A673 (cell line): Measurements from ENCODE around the gene ACSF3. TPM values are rescaled to one million over a fixed set of nuclear protein-coding genes. Genes with fewer than 3 reads are reported as not detected.

ENCODE experiments used
- BruUV-seq: library from RNA; stranded (reverse); fragments of 400-500 nt; replicated peaks from 2 replicates; lab custom pipeline; 2021; lab: Mats Ljungman, UMichigan
- CTCF ChIA-PET: fragments of 300-600 bp; sonication (Branson Sonifier 250); formaldehyde crosslinking; loops from one replicate; lab custom pipeline; 2022; ENCODE audit warnings: antibody characterized with exemption; lab: Charles Lee
- POLR2A ChIA-PET: fragments of 300-600 bp; sonication (Branson Sonifier 250); formaldehyde crosslinking; loops from one replicate; lab custom pipeline; 2022; ENCODE audit warnings: antibody characterized with exemption; ENCODE audit not compliant: low non-redundant PET; lab: Charles Lee
- DNase-seq: peaks from one replicate; pipeline ENCODE4 v3.0.0-alpha.2; 2015; ENCODE audit warnings: low spot score
- H3K27ac ChIP-seq: fragments of 200-600 bp; sonication (generic); 2 replicates; pipeline ENCODE4 v1.5.1; 2016; ENCODE audit warnings: mixed run types, low read depth, mild to moderate bottlenecking, mixed read lengths, antibody characterized with exemption, low read length; ENCODE audit not compliant: poor library complexity, severe bottlenecking
- H3K27me3 ChIP-seq: fragments of 200-600 bp; sonication (generic); replicated peaks from 2 replicates; pipeline ENCODE4 v1.6.1; 2017; ENCODE audit warnings: mixed run types, low read depth, mild to moderate bottlenecking, mixed read lengths, antibody characterized with exemption, low read length; ENCODE audit not compliant: insufficient read depth, poor library complexity
- H3K36me3 ChIP-seq: fragments of 200-600 bp; sonication (generic); 2 replicates; pipeline ENCODE4 v1.6.1; 2016; ENCODE audit warnings: mixed run types, mild to moderate bottlenecking, mixed read lengths, antibody characterized with exemption, low read length; ENCODE audit not compliant: insufficient read depth, poor library complexity, severe bottlenecking
- H3K4me1 ChIP-seq: fragments of 200-600 bp; sonication (generic); 2 replicates; pipeline ENCODE4 v1.6.1; 2017; ENCODE audit warnings: mixed run types, mild to moderate bottlenecking, mixed read lengths, antibody characterized with exemption, low read length; ENCODE audit not compliant: insufficient read depth, poor library complexity, severe bottlenecking
- H3K4me3 ChIP-seq: fragments of 200-600 bp; sonication (generic); 2 replicates; pipeline ENCODE4 v1.5.1; 2016; ENCODE audit warnings: low read depth, mixed run types, mild to moderate bottlenecking, mixed read lengths, low read length; ENCODE audit not compliant: poor library complexity, severe bottlenecking
- H3K9me3 ChIP-seq: fragments of 200-600 bp; sonication (generic); 2 replicates; pipeline ENCODE4 v1.6.1; 2016; ENCODE audit warnings: mixed run types, low read depth, mild to moderate bottlenecking, mixed read lengths, antibody characterized with exemption, low read length; ENCODE audit not compliant: poor library complexity, severe bottlenecking
- CTCF ChIP-seq: fragments of 300-800, 200-600 bp; sonication (generic); conservative IDR thresholded peaks from 2 replicates; pipeline ENCODE4 v1.5.1; 2017; ENCODE audit warnings: low read depth, mild to moderate bottlenecking, antibody characterized with exemption, low read length, moderate library complexity, mixed read lengths
- EZH2 ChIP-seq: fragments of 200-600 bp; sonication (generic); IDR thresholded peaks from 2 replicates; pipeline ENCODE4 v1.6.1; 2017; ENCODE audit warnings: borderline replicate concordance, low read depth, mild to moderate bottlenecking, mixed read lengths, antibody characterized with exemption, low read length; ENCODE audit not compliant: poor library complexity, severe bottlenecking
- intact Hi-C: fragments of 100-400 bp; cut with micrococcal nuclease; formaldehyde crosslinking; loops from one replicate; pipeline ENCODE4 v1.10.0; 2022; ENCODE audit not compliant: unreplicated experiment
- total RNA-seq: library from RNA; stranded (reverse); gene quantifications from 2 replicates; pipeline ENCODE4 v1.2.3, GENCODE V29; 2021

The ACSF3 gene
- total RNA-seq, 1 experiment from 2014 or later: 27.7 TPM

- H3K27me3 ChIP-seq: no peaks in the 10 kb centered on the region
- no peaks in the 10 kb centered on the region for H3K9me3 ChIP-seq
- TF ChIP-seq EZH2 (no peak), CTCF (no peak)
- peaks cover 4% of the 10 kb centered on the region for H3K4me1 ChIP-seq
- ChIA-PET CTCF (no interaction called here), POLR2A (no interaction called here)
- no peaks in the 10 kb centered on the region for H3K36me3 ChIP-seq
- no peak overlapping the region for H3K4me3 ChIP-seq
- intact Hi-C loops: loop anchor here (5.0 kb wide), 1 partner anchor 363 kb away; the partner anchor contains the start of gene APRT
- no peak for DNase-seq
- H3K27ac ChIP-seq: no peak overlapping the region
- no TSS peak for BruUV-seq
Measured at GRCh38 chr16:89174877-89175276, 81.2 kb downstream of the ACSF3 start.

- no peaks in the 10 kb centered on the region for H3K36me3 ChIP-seq
- ChIA-PET CTCF (no interaction called here), POLR2A (no interaction called here)
- no peak for DNase-seq
- no peaks in the 10 kb centered on the region for H3K9me3 ChIP-seq
- intact Hi-C loops: no loop called here
- peaks cover 4% of the 10 kb centered on the region for H3K4me1 ChIP-seq
- no peak for TF ChIP-seq EZH2
- no peak for TF ChIP-seq CTCF
- no peaks in the 10 kb centered on the region for H3K27me3 ChIP-seq
- BruUV-seq: no TSS peak
- H3K4me3 ChIP-seq: no peak overlapping the region
- H3K27ac ChIP-seq: no peak overlapping the region
Measured at GRCh38 chr16:89175280-89176146, 81.9 kb downstream of the ACSF3 start.

GRCh38 chr16:89176147-89176690 is 82.6 kb downstream of the ACSF3 start:
- ChIA-PET CTCF (no interaction called here), POLR2A (interaction anchor here (0.6 kb wide), 1 partner anchor 406 kb away, joined by 3 read pairs; no protein-coding TSS in a partner anchor)
- H3K27me3 ChIP-seq: no peaks in the 10 kb centered on the region
- intact Hi-C loops: no loop called here
- TF ChIP-seq EZH2: no peak
- TF ChIP-seq CTCF: no peak
- no TSS peak for BruUV-seq
- peaks cover 4% of the 10 kb centered on the region for H3K4me1 ChIP-seq
- H3K9me3 ChIP-seq: no peaks in the 10 kb centered on the region
- H3K4me3 ChIP-seq: no peak overlapping the region
- H3K36me3 ChIP-seq: no peaks in the 10 kb centered on the region
- DNase-seq: no peak
- no peak overlapping the region for H3K27ac ChIP-seq
